ENCODE data around the gene CD68.

Gene CD68

DNA sequence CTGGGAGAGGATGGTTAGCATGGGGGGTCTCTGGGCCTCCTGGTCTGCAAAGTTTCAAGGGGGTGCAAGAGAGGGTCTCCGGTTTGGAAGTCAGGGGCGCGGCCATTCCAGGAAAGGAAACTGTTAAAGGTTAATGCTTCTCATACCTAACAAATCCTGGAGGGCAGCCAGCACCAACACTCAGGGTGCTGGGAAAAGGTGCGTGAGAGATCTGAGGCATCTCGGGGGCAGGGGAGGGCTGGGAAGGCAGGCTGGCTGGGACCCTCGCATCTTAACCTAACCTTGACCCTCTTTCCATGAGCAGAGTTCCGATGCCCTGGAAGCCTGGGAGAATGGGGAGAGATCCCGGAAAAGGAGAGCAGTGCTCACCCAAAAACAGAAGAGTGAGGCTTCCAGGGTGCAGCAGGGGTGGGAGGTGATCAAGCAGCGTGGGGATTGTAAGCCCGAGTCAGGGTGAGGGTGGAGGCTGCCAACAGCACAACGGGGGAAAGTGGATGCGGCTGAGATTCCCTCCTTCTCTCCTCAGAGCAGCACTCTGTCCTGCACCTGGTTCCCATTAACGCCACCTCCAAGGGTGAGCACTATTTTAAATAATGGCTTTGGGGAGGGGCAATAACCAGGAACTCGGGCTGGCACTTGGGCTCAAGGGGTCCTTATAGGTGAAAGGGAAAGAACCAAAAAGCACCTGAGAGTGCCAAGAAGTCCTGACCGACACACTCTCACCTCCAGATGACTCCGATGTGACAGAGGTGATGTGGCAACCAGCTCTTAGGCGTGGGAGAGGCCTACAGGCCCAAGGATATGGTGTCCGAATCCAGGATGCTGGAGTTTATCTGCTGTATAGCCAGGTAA is 19.9 kb upstream of the CD68 start:
- DNase-seq, result no peak

DNA sequence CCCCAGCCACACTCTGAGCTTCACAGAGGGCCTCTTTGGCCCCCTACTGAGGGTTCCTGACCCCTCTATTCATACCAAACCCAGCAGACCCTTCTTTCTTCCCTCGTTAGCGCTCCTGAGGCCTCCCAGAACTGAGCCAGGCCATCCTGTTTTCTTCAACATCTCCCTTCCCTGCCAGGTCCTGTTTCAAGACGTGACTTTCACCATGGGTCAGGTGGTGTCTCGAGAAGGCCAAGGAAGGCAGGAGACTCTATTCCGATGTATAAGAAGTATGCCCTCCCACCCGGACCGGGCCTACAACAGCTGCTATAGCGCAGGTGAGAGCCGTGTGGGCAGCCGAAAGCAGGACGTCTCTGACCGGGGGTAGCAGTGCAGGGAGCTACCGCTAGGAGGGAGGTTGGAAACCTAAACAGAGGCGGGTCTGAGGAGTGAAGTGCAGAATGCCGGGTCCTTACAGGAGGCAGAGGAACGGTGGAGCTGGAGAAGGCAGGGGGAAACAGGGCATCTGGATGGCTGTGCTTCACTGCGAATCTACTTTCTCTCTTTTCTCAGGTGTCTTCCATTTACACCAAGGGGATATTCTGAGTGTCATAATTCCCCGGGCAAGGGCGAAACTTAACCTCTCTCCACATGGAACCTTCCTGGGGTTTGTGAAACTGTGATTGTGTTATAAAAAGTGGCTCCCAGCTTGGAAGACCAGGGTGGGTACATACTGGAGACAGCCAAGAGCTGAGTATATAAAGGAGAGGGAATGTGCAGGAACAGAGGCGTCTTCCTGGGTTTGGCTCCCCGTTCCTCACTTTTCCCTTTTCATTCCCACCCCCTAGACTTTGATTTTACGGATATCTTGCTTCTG is 19.0 kb upstream of the CD68 start:
- DNase-seq, result peak; percentile 65

DNA sequence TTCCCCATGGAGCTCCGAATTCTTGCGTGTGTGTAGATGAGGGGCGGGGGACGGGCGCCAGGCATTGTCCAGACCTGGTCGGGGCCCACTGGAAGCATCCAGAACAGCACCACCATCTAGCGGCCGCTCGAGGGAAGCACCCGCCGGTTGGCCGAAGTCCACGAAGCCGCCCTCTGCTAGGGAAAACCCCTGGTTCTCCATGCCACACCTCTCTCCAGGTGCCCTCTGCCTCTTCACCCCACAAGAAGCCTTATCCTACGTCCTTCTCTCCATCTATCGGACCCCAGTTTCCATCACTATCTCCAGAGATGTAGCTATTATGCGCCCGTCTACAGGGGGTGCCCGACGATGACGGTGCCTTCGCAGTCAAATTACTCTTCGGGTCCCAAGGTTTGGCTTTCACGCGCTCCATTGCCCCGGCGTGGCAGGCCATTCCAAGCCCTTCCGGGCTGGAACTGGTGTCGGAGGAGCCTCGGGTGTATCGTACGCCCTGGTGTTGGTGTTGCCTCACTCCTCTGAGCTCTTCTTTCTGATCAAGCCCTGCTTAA is 18.3 kb upstream of the CD68 start:
- DNase-seq, result peak; percentile 73

DNA sequence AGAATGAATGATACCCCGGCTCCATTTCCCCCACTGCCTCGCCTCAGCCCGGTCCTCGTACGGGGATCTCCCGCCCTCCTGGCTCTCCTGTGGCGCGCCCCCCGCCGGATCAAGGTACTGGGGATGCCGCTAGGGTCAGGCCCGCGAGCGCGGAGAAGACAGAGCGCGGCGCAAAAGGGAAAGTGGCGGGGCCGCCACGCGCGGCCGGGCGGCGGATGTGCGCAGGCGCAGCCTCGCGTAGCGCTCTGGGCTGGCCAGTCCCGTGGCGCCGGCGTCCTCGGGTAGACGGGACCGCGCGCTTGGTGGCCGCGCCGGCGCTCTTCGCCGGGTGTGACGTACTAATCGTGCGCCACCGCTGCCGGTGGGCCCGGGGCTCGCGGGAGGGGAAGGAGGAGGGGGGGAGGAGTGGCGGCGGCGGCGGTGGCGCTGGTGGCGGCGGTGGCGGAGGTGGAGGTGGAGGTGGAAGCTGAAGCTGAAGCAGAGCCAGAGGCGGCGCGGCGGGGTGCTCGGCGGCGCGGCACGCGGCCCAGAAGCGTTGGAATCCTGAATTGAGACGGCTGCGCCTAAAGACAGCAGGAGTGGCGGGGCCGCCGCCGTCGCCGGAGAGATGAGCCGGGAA is 17.7 kb upstream of the CD68 start, which contains the start of gene SENP3:
Gene SENP3, plus strand, starts transcription at position 331 of the 619 bp plus-strand sequence. CDS start 1,158 bp downstream, outside the sequence.
- DNase-seq, result peak; percentile 95

DNA sequence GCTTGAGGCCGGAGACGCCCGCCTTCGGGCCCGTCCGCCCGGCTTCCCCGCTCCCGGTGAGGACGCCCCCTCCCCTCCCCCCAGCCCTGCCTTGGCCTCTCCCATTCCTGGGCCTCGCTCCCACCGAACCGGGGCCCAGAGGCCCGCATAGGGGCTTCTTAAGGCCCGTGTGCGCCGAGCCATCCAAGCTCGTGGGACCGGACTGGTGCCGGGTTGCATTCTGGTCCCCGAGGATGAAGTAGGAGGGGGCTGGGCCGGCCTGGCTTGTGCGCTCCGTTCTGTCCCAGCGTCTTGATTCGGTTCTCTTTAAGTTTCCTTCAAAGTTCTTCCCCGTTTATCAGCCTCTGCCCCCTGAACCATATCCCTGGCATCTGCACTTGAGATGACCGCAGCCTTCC is 17.2 kb upstream of the CD68 start:
- no peak for DNase-seq

DNA sequence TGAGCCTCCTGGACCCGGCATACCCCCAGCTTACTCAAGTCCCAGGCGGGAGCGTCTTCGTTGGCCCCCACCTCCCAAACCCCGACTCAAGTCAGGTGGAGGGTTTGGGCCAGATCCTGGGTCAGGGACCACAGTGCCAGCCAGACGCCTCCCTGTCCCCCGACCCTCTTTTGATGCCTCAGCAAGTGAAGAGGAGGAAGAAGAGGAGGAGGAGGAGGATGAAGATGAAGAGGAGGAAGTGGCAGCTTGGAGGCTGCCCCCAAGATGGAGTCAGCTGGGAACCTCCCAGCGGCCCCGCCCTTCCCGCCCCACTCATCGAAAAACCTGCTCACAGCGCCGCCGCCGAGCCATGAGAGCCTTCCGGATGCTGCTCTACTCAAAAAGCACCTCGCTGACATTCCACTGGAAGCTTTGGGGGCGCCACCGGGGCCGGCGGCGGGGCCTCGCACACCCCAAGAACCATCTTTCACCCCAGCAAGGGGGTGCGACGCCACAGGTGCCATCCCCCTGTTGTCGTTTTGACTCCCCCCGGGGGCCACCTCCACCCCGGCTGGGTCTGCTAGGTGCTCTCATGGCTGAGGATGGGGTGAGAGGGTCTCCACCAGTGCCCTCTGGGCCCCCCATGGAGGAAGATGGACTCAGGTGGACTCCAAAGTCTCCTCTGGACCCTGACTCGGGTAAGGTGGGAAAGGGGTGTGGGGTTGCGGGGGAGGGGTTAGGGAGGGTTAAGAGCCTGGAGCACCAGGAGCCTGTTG is 16.1 kb upstream of the CD68 start:
- DNase-seq, result no peak

DNA sequence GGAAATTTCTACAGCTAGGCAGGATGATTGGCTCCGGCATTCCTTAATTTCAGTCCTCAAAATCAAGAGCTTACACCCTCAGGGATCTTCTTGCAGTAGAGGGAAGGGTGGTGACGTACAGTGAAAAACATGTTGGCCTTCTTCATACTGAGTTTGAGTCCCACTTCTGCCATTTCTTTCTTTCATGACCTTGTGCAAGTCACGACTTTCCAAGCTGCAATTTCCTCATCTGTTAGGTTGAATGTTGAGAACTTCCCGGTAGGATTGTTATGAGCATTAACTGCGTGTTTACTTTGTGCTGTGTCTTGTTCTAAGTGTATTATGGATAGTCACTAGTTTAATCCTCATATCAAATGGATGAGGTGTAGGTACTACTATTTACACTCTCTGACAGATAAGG is 9.9 kb upstream of the CD68 start:
- no peak for DNase-seq

DNA sequence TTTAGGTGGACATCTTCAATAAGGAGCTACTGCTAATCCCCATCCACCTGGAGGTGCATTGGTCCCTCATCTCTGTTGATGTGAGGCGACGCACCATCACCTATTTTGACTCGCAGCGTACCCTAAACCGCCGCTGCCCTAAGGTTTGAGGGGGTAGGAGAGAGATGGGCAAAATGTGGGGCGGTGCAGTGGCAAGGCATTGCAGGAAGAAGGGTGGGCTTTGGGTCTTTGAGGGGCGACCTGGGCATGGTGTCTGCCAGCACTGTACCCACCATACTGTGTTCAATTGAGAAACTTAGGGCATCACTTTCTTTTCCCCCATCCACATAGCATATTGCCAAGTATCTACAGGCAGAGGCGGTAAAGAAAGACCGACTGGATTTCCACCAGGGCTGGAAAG is 9.1 kb upstream of the CD68 start:
- no peak for DNase-seq

DNA sequence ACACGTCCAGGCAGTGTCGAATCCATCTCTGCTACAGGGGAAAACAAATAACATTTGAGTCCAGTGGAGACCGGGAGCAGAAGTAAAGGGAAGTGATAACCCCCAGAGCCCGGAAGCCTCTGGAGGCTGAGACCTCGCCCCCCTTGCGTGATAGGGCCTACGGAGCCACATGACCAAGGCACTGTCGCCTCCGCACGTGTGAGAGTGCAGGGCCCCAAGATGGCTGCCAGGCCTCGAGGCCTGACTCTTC is 7.2 kb upstream of the CD68 start:
- no peak for DNase-seq

DNA sequence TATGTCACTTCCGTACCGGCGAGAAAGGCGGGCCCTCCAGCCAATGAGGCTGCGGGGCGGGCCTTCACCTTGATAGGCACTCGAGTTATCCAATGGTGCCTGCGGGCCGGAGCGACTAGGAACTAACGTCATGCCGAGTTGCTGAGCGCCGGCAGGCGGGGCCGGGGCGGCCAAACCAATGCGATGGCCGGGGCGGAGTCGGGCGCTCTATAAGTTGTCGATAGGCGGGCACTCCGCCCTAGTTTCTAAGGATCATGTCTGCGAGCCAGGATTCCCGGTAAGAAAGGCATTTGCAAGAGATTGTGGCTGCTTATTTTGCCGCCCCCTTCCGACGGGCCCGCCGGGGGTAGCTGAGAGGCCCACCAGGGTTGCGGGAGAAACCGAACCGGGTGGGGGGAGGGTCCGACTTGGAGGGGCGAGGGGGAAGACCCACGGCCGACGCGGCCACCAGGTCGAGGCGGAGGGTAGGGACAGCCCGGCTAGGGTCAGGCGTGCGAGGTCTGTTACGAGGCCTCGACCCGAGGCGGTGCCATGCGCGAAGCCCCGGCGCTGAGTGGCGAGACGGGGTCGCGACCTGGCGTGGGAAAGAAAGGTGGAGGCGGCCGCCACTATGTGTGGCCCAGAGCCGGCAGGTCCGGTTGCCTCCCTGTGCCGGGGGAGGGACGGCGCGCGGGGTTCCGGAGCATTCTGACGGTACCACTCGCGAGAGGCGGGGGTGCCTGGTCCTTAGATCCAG is 6.7 kb upstream of the CD68 start:
- peak; percentile 91 for DNase-seq

DNA sequence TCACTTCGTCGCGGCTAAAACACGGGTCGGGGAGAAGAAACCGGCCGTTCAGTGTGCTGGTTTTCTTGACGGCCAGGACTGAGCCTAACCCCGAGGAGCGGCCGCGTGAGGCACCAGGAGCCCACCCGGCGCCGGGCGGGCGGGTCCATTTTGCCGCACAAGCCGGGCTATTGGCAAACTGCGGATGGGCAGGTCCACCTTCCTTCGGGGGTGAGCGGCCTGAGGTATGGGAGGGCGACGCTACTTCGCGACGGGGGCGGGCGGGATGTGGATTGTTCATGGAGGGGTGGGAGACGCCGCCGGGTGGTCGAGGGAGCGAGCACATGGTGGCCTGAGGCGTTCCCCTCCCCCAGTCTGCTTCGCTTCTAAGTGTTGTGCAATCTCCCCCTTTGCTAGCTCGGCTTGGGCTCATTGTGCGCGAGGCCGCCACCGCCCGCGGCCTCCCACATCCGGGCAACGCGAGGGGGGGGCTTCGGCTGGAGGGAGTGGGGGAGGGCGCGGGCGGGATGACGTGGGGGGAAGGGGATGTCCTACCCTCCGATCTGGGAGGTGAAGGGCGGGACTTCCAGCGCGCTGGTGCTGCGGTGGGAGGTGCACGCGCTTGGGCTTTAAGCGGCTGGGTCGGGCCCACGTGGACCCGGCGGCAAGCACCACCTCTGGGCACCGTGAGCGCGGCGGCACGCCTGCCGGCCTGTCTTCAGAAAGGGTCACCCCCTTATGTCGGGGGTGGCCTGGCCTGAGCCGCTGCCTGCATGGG is 5.9 kb upstream of the CD68 start:
- peak; percentile 77 for DNase-seq

DNA sequence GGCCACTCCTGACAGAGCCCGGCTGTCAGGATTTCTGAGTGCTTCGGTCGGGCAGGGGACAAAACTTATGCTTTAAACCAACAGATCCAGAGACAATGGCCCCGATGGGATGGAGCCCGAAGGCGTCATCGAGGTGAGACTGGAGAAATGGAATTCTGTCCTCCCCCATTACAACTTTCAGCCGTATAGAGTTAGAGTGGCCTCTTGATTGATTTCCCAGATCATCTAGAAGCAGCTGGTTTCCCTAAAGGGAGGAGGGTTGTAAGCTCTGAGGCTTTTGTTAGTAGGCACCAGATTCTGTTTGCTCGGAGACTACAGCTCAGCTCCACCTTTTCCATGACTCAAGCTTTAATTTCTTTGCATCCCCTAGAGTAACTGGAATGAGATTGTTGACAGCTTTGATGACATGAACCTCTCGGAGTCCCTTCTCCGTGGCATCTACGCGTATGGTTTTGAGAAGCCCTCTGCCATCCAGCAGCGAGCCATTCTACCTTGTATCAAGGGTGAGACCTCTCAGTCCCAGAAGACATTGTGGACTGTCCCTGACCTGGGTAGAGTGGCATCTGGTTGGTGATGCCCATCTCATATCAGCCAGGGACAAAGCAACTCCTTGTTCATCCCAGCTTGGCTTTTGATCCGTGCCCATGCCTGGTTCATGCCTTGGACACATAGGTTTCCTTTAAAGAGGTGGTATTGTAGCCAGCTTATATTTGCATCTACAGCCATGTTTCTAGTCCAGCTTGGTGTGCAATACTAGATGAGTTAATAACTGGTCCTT is 5.1 kb upstream of the CD68 start:
- DNase-seq, result no peak

DNA sequence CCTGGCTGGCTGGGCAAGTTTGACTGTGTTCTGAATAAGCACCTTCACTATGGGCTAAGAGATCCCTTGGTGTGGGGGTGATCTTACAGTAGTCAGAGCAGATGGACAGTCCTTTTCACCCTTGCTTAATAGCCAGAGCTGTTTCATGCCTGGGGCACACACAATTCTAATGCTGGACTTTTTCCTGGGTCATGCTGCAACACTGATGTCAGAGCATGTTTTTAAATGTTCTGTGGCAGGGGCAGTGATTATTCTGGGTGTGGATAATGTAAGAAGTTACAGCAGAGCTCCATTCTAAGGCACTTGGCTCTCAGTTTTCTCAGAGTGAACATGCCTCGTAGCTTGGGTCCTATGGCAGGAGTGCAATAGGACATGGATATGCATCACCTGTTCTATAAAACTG is 4.0 kb upstream of the CD68 start:
- no peak for DNase-seq

DNA sequence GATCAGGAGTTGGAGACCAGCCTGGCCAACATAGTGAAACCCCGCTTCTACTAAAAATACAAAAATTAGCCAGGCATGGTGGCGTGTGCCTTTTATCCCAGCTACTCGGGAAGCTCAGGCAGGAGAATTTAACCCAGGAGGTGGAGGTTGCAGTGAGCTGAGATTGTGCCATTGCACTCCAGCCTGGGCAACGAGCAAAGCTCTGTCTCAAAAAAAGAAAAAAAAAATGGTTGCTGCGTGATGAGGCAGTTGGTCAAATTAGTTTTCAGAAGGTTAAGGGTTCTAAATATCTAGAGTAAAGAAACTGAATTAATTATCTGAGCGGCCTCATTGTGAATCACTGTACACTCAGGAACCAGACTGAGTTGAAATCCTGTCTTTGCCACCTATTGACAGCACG is 3.5 kb upstream of the CD68 start:
- DNase-seq, result no peak

DNA sequence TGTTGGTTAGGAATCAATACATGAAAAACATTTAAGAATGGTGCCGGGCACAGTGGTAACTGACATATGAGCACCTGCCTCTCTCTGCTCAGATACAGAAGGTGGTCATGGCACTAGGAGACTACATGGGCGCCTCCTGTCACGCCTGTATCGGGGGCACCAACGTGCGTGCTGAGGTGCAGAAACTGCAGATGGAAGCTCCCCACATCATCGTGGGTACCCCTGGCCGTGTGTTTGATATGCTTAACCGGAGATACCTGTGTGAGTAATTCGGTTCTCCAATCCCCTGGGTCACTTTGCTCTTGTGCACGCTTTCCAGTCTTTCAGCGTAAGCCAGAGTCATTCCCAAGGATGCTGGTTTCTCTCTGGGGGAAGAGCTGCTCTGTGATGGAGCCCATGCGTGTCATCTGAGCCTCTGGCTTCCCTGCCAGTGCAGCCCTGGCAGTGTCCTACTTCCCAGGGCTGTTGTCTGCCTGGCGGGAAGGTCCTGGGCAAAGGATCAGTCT is 3.0 kb upstream of the CD68 start:
- DNase-seq, result no peak

DNA sequence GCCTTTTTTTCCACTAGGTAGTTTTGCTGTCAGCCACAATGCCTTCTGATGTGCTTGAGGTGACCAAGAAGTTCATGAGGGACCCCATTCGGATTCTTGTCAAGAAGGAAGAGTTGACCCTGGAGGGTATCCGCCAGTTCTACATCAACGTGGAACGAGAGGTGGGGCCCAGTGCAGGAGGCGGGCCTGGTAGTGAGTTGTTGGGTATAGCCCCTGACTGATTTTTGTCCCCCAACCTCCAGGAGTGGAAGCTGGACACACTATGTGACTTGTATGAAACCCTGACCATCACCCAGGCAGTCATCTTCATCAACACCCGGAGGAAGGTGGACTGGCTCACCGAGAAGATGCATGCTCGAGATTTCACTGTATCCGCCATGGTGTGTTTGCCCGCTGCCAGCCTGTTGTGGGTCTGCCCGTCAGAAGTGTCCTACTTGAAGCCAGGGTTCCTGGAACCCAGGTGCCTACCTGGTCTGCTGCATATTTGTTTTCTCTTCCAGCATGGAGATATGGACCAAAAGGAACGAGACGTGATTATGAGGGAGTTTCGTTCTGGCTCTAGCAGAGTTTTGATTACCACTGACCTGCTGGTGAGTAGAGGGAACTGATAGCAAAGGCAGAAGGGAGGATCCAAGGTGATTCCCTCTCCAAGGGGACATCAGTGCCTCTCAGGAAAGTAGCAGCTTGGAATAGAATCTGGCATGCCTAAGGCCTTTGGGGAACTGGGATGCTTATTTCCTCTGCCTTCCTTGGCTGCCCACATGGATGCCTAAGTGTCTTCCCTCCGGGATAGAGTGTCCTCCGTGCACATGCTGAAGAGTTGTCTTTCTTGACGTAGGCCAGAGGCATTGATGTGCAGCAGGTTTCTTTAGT is 1.9 kb upstream of the CD68 start:
- DNase-seq, result no peak

DNA sequence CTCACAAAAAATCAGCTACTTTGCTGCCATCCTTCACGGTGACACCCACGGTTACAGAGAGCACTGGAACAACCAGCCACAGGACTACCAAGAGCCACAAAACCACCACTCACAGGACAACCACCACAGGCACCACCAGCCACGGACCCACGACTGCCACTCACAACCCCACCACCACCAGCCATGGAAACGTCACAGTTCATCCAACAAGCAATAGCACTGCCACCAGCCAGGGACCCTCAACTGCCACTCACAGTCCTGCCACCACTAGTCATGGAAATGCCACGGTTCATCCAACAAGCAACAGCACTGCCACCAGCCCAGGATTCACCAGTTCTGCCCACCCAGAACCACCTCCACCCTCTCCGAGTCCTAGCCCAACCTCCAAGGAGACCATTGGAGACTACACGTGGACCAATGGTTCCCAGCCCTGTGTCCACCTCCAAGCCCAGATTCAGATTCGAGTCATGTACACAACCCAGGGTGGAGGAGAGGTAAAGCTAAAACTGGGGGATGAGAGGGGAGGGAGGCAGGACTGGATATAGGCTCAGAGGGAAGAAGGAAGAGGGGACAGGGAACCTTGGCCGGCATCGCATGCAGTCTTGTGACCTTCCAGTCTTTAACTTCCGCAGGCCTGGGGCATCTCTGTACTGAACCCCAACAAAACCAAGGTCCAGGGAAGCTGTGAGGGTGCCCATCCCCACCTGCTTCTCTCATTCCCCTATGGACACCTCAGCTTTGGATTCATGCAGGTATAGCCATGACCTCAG is 581 bp downstream of the CD68 start:
- no peak for DNase-seq

Data from 8988T (cell line).